Omental fat pad (tissue), 4 donors: Measurements from ENCODE around the gene GNAT2. TPM values are rescaled to one million over a fixed set of nuclear protein-coding genes. Genes with fewer than 3 reads are reported as not detected.

Experiments
- ATAC-seq: fragments of 150-250 bp; one replicate; pipeline ENCODE4 v1.9.1; 2016; ENCODE audit warnings: mild to moderate bottlenecking, moderate library complexity; ENCODE audit not compliant: low FRiP score
- DNase-seq: peaks from one replicate; pipeline ENCODE4 v3.0.0-alpha.2; 2019; ENCODE audit warnings: low spot score
- CTCF ChIP-seq, 3 donors: fragments of 450-650 bp; IDR thresholded peaks; one replicate each; pipeline ENCODE4 v1.5.1; 2016 to 2017; ENCODE audit warnings: antibody characterized with exemption in 3 of 3, mild to moderate bottlenecking in 3 of 3, moderate library complexity in 2 of 3
- total RNA-seq, 4 donors: library from RNA; depleted of rRNA; stranded (reverse); fragments of >200 nt; gene quantifications; one replicate each; pipeline ENCODE4 v1.1.0, GENCODE V29; 2016

Gene GNAT2
- total RNA-seq, 4 donors from 2014 or later = not detected

- no peak for DNase-seq
- ATAC-seq = no peak
- TF ChIP-seq CTCF (IDR thresholded peaks at IDR 0.05) = no peak
These were observed 39.7 kb upstream of the GNAT2 start for GRCh38 chr1:109659145-109659544.

- no peak for TF ChIP-seq CTCF (IDR thresholded peaks at IDR 0.05)
- ATAC-seq (no peak), DNase-seq (no peak)
These were observed 39.2 kb upstream of the GNAT2 start for GRCh38 chr1:109658533-109659042.

- DNase-seq (no peak), ATAC-seq (no peak)
- TF ChIP-seq CTCF (IDR thresholded peaks at IDR 0.05) = no peak
These were observed 38.6 kb upstream of the GNAT2 start for GRCh38 chr1:109657970-109658369.

- TF ChIP-seq CTCF (IDR thresholded peaks at IDR 0.05) = no peak
- DNase-seq (no peak), ATAC-seq (no peak)
These were observed 38.0 kb upstream of the GNAT2 start for GRCh38 chr1:109657395-109657794.

- DNase-seq (peak; percentile 78), ATAC-seq (peak; percentile 95)
- no peak for TF ChIP-seq CTCF (IDR thresholded peaks at IDR 0.05)
These were observed 36.5 kb upstream of the GNAT2 start, which contains the start of gene GSTM4 for GRCh38 chr1:109655615-109656519. TSS of gene GSTM4 (plus strand) at chr1:109656099. CDS start at chr1:109656390, 291 bp downstream.

GRCh38 chr1:109654519-109654918, 35.1 kb upstream of the GNAT2 start:
- DNase-seq (no peak), ATAC-seq (no peak)

More at GRCh38 chr1:109654519-109654918, 35.1 kb upstream of the GNAT2 start:
- TF ChIP-seq CTCF (IDR thresholded peaks at IDR 0.05) = no peak
